CD4-positive, alpha-beta memory T cell (primary cell): ENCODE measurements around the gene SLC6A6. TPM values are rescaled to one million over a fixed set of nuclear protein-coding genes. Genes with fewer than 3 reads are reported as not detected.
A peak's percentile ranks its signal among the peaks of the same experiment; 100 is the strongest.

ENCODE experiments used
- CTCF ChIA-PET: fragments of 350-600 bp; sonication (Branson Sonifier 250); formaldehyde crosslinking; loops from one replicate; lab custom pipeline; 2021; ENCODE audit warnings: inconsistent platforms; ENCODE audit not compliant: partially characterized antibody; lab: Charles Lee
- POLR2A ChIA-PET: fragments of 350-600 bp; sonication (Branson Sonifier 250); formaldehyde crosslinking; loops from one replicate; lab custom pipeline; 2021; ENCODE audit not compliant: partially characterized antibody; lab: Charles Lee
- DNase-seq, 5 donors: peaks; one replicate each; pipeline versions ENCODE4 v3.0.0 to v3.0.0-alpha.2; 2020 to 2022; ENCODE audit warnings: mixed read lengths in 1 of 5
- H3K27ac ChIP-seq: one replicate; pipeline ENCODE4 v1.7.0; 2013; ENCODE audit warnings: low read depth, low read length
- H3K27me3 ChIP-seq: 2 replicates; pipeline ENCODE4 v1.7.0; 2013; ENCODE audit warnings: mild to moderate bottlenecking, low read length, moderate library complexity; ENCODE audit not compliant: insufficient read depth
- H3K36me3 ChIP-seq: 2 replicates; pipeline ENCODE4 v1.7.0; 2013; ENCODE audit warnings: mild to moderate bottlenecking, low read length, moderate library complexity; ENCODE audit not compliant: insufficient read depth
- H3K4me1 ChIP-seq: 2 replicates; pipeline ENCODE4 v1.7.0; 2013; ENCODE audit warnings: mild to moderate bottlenecking, low read length, moderate library complexity; ENCODE audit not compliant: insufficient read depth
- H3K4me3 ChIP-seq, 2 donors: one replicate each; pipeline ENCODE4 v1.7.0; 2013; ENCODE audit warnings: low read length in 2 of 2, mild to moderate bottlenecking in 1 of 2
- H3K9me3 ChIP-seq, 2 donors: one replicate each; pipeline ENCODE4 v1.7.0; 2013; ENCODE audit warnings: low read length in 2 of 2, control low read depth in 1 of 2; ENCODE audit not compliant: control insufficient read depth in 1 of 2
- H3K27ac Mint-ChIP-seq, 7 donors: one replicate each; pipeline ENCODE4 v1.8.0; 2020 to 2021; ENCODE audit warnings: mixed read lengths in 7 of 7, mild to moderate bottlenecking in 6 of 7, inconsistent platforms in 3 of 7, moderate library complexity in 3 of 7
- H3K27me3 Mint-ChIP-seq, 2 donors: one replicate each; pipeline ENCODE4 v1.8.0; 2020 to 2021; ENCODE audit warnings: mixed read lengths in 2 of 2
- H3K36me3 Mint-ChIP-seq, 2 donors: one replicate each; pipeline ENCODE4 v1.8.0; 2020 to 2021; ENCODE audit warnings: mixed read lengths in 2 of 2, inconsistent platforms in 1 of 2, mild to moderate bottlenecking in 1 of 2
- H3K4me1 Mint-ChIP-seq, 4 donors: one replicate each; pipeline ENCODE4 v1.8.0; 2020 to 2021; ENCODE audit warnings: mixed read lengths in 4 of 4, mild to moderate bottlenecking in 1 of 4
- H3K4me3 Mint-ChIP-seq, 8 donors: one replicate each; pipeline ENCODE4 v1.8.0; 2020 to 2021; ENCODE audit warnings: mixed read lengths in 8 of 8, mild to moderate bottlenecking in 7 of 8, moderate library complexity in 6 of 8, inconsistent platforms in 3 of 8
- H3K9me3 Mint-ChIP-seq, 8 donors: one replicate each; pipeline ENCODE4 v1.8.0; 2020 to 2021; ENCODE audit warnings: mixed read lengths in 8 of 8, mild to moderate bottlenecking in 5 of 8, inconsistent platforms in 3 of 8, moderate library complexity in 1 of 8
- intact Hi-C: fragments of 100-400 bp; cut with micrococcal nuclease; formaldehyde crosslinking; loops from one replicate; pipeline ENCODE4 v1.15.1; 2023
- polyA plus RNA-seq, 2 donors: library from polyadenylated mRNA; unstranded; fragments of 300-500 nt; fragmentation: Illumina TruSeq; gene quantifications; one replicate each; pipeline ENCODE4 v1.2.3, GENCODE V29; 2021
- total RNA-seq, 2 experiments: library from RNA; stranded (reverse); gene quantifications; one replicate each; pipeline ENCODE4 v1.2.3, GENCODE V29; 2021

The SLC6A6 gene
- total and polyA plus RNA-seq, 4 experiments from 2014 or later, result 3.8 to 51.8 (median 29.7) TPM

DNA sequence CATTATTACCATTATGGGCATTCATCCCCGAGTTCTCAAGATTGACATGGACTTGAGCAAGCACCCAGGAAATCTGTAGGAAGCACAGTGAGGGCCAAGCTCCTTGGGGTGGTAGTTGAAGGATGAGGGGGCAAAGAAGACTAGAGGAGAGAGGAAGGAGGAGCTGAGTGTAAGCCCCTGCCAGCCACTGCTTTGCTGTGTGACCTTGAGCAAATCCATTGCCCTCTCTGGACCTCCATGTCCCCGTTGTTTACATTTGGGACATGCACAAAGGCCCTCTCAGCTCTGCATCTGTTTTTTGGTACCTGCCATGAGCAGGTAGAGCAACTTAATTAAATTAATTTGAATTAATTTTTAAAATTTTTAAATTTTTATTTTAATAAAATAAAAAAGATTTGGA, 33.5 kb upstream of the SLC6A6 start:
- Mint-ChIP-seq H3K27ac (no peak overlapping the region), H3K9me3 (no peaks in the 10 kb centered on the region), H3K27me3 (no peaks in the 10 kb centered on the region), H3K4me1 (no peaks in the 10 kb centered on the region), H3K36me3 (no peaks in the 10 kb centered on the region), H3K4me3 (no peak overlapping the region)
- intact Hi-C loops, result no loop called here
- Histone ChIP-seq H3K27ac (no peak overlapping the region), H3K36me3 (no peaks in the 10 kb centered on the region), H3K4me1 (no peaks in the 10 kb centered on the region), H3K27me3 (no peaks in the 10 kb centered on the region), H3K4me3 (no peak overlapping the region), H3K9me3 (no peaks in the 10 kb centered on the region)
- ChIA-PET CTCF (interaction anchor here (0.8 kb wide), 1 partner anchor 487 kb away, joined by 3 read pairs; no protein-coding TSS in a partner anchor), POLR2A (no interaction called here)
- DNase-seq, result no peak

DNA sequence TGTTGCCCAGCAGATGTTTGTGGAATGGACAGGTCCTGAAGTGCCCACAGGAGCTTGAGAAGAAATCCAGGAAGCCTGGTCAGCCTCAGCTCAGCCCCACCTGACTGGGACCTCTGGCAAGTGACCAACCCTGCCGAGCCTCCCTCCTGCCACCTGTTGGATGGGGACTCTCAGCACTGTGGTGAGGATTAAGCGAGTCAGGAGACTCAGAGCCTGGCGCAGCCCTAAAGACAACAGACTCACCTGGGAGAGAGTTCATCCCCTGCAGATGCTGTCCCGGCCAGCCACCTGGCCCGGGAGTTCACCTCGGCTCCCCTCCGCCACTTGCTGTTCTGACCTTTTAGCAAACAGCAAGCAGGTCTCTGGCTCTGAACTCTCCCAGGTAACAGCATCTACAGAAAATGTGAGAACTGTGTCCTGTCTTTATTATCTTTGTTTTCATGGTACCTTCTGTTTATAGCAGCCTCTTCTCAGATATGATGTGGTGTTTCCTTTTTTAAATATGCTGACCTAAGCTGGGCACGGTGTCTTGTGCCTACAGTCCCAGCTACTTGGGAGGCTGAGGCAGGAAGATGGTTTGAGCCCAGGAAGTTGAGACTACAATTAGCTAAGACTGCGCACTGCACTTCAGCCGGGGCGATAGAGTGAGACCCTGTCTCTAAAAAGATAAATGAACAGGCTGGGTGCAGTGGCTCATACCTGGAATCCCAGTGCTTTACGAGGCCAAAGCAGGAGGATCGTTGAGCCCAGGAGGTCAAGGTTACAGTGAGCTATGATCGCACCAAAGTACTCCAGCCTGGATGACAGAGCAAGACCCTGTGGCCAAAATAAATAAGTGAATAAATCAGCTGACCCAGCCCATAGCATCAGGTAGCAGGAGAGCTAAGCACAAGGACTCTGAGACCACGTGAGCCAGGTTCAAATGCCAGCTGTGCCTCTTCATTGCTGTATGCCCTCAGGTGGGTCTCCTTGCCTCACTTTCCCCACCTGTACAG, 32.4 kb upstream of the SLC6A6 start:
- H3K4me1 Mint-ChIP-seq, result no peaks in the 10 kb centered on the region
- H3K4me3 Mint-ChIP-seq, result no peak overlapping the region
- H3K27me3 Mint-ChIP-seq, result no peaks in the 10 kb centered on the region
- Histone ChIP-seq H3K36me3 (no peaks in the 10 kb centered on the region), H3K4me1 (no peaks in the 10 kb centered on the region), H3K4me3 (no peak overlapping the region), H3K9me3 (no peaks in the 10 kb centered on the region), H3K27ac (no peak overlapping the region), H3K27me3 (no peaks in the 10 kb centered on the region)
- no peaks in the 10 kb centered on the region for H3K9me3 Mint-ChIP-seq
- no peaks in the 10 kb centered on the region for H3K36me3 Mint-ChIP-seq
- no peak for DNase-seq
- ChIA-PET CTCF (no interaction called here), POLR2A (no interaction called here)
- H3K27ac Mint-ChIP-seq, result peak overlapping the region in 2 of 7 donors; percentile 61 to 81
- intact Hi-C loops, result no loop called here

DNA sequence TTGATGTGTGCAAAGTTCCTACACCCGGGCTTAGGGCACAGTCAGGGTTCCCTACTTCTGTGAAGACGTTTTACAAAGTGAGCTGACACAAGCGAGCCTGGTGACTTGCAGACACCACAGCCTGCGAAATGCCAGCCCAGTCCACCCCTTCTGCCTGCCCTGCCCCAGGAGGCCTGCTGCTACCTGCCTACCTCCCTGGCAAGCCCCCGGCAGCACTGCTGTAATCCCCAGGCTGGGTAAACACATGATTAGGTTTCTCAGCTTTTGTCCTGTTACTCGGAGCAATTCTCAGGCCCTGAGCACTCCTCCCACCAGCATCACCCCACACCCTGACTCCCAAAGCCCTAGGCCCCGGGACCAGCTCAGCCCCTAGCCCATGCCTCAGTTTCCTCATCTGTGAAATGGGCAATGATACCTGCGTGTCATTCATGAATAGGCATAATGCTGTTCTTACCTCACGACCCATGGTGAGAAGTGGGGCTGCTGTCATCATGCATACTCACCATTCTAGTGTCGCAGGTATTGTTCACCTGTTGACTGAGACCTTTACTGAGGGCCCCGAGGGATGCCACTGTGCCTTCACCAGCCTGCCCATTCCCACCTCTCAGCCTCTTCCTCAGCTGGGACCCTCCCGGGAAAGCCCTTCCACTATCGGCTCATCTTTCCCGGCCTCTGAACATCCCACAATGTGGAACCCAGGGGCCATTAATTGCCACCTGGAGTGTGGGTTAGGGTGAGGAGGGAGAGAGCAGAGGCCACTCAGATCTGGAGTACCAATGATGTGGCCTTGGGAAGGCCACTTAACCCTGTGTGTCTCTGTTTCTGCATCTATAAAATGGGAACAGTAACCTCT, 31.5 kb upstream of the SLC6A6 start:
- no peak for DNase-seq
- Mint-ChIP-seq H3K4me3 (no peak overlapping the region), H3K4me1 (peaks cover 0 to 1% (median 0%) of the 10 kb centered on the region in 4 donors), H3K27me3 (no peaks in the 10 kb centered on the region), H3K36me3 (no peaks in the 10 kb centered on the region), H3K9me3 (no peaks in the 10 kb centered on the region), H3K27ac (no peak overlapping the region)
- CTCF ChIA-PET, result no interaction called here
- no peaks in the 10 kb centered on the region for H3K36me3 ChIP-seq
- H3K4me3 ChIP-seq, result no peak overlapping the region
- intact Hi-C loops, result no loop called here
- no peaks in the 10 kb centered on the region for H3K4me1 ChIP-seq
- no peaks in the 10 kb centered on the region for H3K9me3 ChIP-seq
- POLR2A ChIA-PET, result no interaction called here
- H3K27ac ChIP-seq, result no peak overlapping the region
- no peaks in the 10 kb centered on the region for H3K27me3 ChIP-seq

DNA sequence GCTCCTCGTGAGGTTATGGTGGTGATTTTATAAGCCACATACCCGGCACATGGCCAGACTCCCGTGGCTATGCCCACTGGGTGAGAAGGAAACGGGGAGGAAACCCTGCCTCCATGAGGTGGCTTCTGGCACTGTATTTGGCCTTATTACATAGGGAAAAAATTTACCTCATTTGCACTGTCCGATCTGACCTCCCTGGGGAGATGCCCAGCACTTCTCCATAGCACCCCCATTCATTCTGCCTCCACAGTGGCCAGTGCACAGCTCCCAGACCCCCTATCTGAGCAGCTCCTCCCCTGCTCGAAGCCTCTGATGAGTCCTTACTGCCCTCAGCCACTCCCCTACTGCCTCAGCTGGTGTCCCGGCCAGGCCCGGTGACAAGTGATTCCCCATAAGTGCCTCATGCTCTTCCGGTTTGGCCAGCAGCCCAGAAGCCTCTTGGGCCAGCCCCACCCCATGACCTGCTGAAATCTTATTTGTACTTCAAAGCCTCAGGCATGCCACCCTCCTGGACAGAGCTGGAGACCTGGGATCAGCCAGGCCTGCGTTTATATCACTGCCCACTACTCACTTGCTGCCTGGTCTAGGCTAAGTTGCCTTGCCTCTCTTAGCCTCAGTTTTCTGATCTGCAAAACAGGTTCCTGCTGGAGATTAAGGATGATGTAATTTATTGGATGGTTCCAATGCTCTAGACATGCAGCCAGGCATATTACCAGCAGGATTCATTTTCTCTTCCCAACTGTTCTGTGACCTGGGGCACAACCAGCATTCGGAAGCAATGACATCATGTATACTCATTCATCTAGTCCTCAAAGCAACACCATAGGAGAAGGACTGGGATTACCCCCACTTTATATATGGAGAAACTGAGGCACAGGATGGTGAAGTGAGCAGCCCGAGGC, 30.6 kb upstream of the SLC6A6 start:
- no peaks in the 10 kb centered on the region for H3K27me3 ChIP-seq
- H3K27ac ChIP-seq, result no peak overlapping the region
- Mint-ChIP-seq H3K27ac (no peak overlapping the region), H3K9me3 (no peaks in the 10 kb centered on the region), H3K27me3 (no peaks in the 10 kb centered on the region), H3K4me1 (peaks cover 0 to 6% (median 4%) of the 10 kb centered on the region in 4 donors), H3K4me3 (no peak overlapping the region), H3K36me3 (no peaks in the 10 kb centered on the region)
- no peak overlapping the region for H3K4me3 ChIP-seq
- peaks cover 6% of the 10 kb centered on the region for H3K4me1 ChIP-seq
- no peak for DNase-seq
- intact Hi-C loops, result no loop called here
- H3K9me3 ChIP-seq, result no peaks in the 10 kb centered on the region
- ChIA-PET CTCF (no interaction called here), POLR2A (no interaction called here)
- no peaks in the 10 kb centered on the region for H3K36me3 ChIP-seq

DNA sequence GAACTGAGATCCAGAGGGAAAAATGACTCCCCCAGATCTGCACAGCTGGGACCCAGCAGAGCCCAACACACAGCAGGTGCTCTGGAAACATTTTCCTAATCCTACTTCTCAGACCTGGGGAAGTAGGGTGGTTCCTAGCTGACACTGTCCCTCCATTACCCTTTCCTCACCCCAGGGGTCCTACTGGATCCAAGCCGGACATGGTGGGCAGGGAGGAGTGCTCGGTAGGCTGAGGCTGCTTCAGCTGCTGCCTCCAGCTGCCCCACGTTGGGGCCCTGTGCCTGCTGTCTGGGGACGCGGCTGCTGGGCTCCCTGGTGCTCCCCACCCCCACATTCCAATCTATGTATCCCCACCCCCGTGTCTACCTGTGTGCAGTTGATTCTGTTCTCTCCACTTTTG, 29.8 kb upstream of the SLC6A6 start:
- no peaks in the 10 kb centered on the region for H3K36me3 Mint-ChIP-seq
- H3K27me3 Mint-ChIP-seq, result no peaks in the 10 kb centered on the region
- H3K9me3 ChIP-seq, result no peaks in the 10 kb centered on the region
- intact Hi-C loops, result no loop called here
- no peak overlapping the region for H3K27ac ChIP-seq
- POLR2A ChIA-PET, result no interaction called here
- peaks cover 14% of the 10 kb centered on the region for H3K4me1 ChIP-seq
- CTCF ChIA-PET, result no interaction called here
- H3K27ac Mint-ChIP-seq, result peak overlapping the region in 1 of 7 donors; percentile 13
- DNase-seq, result no peak
- H3K9me3 Mint-ChIP-seq, result no peaks in the 10 kb centered on the region
- H3K4me1 Mint-ChIP-seq, result peaks cover 7 to 14% (median 11%) of the 10 kb centered on the region in 4 donors
- no peak overlapping the region for H3K4me3 Mint-ChIP-seq
- H3K4me3 ChIP-seq, result no peak overlapping the region
- no peaks in the 10 kb centered on the region for H3K36me3 ChIP-seq
- no peaks in the 10 kb centered on the region for H3K27me3 ChIP-seq

DNA sequence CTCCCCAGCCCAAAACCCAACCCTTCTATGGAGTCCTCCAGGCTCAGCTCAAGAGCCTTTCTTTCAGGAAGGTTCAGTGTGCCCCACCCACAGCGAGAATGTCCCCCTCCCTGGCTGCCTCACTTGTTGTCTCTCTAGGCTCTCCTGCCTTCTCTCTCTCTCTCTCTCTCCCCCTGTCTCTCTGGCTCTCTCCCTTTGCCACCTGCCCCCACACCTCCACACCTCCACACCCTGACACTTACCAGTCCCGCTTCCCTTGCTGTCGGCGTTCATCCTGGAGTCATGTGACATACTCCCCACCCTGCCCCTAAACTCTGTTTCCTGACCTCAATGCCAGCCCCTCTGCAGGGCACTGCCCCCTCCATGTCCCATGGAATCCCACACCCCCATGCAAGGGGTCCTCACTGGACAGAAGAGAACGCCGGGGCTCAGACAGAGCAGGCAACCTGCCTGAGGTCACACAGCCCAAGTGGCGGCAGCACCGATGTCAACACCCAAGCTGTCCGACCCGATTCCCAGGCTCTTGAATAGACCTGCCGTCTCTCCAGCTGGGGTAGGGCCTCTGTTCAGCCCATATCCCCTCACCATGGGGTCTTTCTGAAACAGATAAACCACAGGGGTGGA, 28.5 kb upstream of the SLC6A6 start:
- Mint-ChIP-seq H3K27me3 (no peaks in the 10 kb centered on the region), H3K4me3 (no peak overlapping the region), H3K9me3 (no peaks in the 10 kb centered on the region), H3K27ac (no peak overlapping the region), H3K4me1 (peaks cover 12 to 24% (median 18%) of the 10 kb centered on the region in 4 donors), H3K36me3 (no peaks in the 10 kb centered on the region)
- Histone ChIP-seq H3K9me3 (no peaks in the 10 kb centered on the region), H3K4me3 (no peak overlapping the region), H3K27ac (no peak overlapping the region), H3K27me3 (no peaks in the 10 kb centered on the region), H3K36me3 (no peaks in the 10 kb centered on the region), H3K4me1 (peaks cover 22% of the 10 kb centered on the region)
- ChIA-PET POLR2A (no interaction called here), CTCF (interaction anchor here (2.2 kb wide), 1 partner anchor 135 kb away, joined by 5 read pairs; no protein-coding TSS in a partner anchor)
- DNase-seq, result no peak
- intact Hi-C loops, result no loop called here
